GM13976 (cell line): ENCODE data around the gene BMPR1B.

ENCODE experiments used
- DNase-seq: peaks from one replicate; pipeline ENCODE4 v3.0.0; 2012; ENCODE audit warnings: low spot score
- in situ Hi-C: fragments of 300-500 bp; cut with MboI; formaldehyde crosslinking; loops from one replicate; pipeline ENCODE4 v1.12.0; 2022; ENCODE audit warnings: low sequenced_read_pairs, mixed read lengths, inconsistent platforms; ENCODE audit not compliant: unreplicated experiment
- TF ChIP-seq, protein P1 (sequence below): IDR thresholded peaks from 2 replicates; pipeline ENCODE4 v1.5.1; 2012; ENCODE audit warnings: borderline replicate concordance, mild to moderate bottlenecking; ENCODE audit not compliant: insufficient read depth; ENCODE audit errors: extremely low read depth, missing control alignments, control extremely low read depth

BMPR1B gene

GRCh38 chr4:94959307-94959706 lies 201.6 kb downstream of the BMPR1B start:
- no peak for DNase-seq
- TF ChIP-seq, protein P1, sequence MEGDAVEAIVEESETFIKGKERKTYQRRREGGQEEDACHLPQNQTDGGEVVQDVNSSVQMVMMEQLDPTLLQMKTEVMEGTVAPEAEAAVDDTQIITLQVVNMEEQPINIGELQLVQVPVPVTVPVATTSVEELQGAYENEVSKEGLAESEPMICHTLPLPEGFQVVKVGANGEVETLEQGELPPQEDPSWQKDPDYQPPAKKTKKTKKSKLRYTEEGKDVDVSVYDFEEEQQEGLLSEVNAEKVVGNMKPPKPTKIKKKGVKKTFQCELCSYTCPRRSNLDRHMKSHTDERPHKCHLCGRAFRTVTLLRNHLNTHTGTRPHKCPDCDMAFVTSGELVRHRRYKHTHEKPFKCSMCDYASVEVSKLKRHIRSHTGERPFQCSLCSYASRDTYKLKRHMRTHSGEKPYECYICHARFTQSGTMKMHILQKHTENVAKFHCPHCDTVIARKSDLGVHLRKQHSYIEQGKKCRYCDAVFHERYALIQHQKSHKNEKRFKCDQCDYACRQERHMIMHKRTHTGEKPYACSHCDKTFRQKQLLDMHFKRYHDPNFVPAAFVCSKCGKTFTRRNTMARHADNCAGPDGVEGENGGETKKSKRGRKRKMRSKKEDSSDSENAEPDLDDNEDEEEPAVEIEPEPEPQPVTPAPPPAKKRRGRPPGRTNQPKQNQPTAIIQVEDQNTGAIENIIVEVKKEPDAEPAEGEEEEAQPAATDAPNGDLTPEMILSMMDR = no peak
- in situ Hi-C loops = no loop called here

GRCh38 chr4:94960708-94961107 lies 203.0 kb downstream of the BMPR1B start:
- in situ Hi-C loops = no loop called here
- DNase-seq = no peak
- TF ChIP-seq, protein P1 = no peak

- DNase-seq = no peak
- TF ChIP-seq, protein P1 = no peak
- in situ Hi-C loops = no loop called here
Measured at GRCh38 chr4:94961420-94961819, 203.7 kb downstream of the BMPR1B start.

DNA sequence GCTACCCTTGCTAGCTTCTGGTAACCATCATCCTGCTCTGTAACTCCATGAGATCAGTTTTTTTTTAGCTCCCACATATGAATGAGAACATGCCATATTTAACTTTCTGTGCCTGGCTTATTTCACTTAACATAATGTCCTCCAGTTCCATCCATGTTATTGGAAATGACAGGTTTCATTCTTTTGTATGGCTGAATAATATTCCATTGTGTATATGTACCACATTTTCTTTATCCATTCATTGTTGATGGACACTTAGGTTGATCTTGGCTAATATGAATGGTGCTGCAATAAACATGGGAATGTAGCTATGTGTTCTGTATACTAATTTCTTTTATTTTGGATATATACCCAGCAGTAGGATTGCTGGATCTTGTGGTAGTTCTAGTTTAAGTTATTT lies 204.7 kb downstream of the BMPR1B start:
- TF ChIP-seq, protein P1 = no peak
- in situ Hi-C loops = no loop called here
- no peak for DNase-seq

DNA sequence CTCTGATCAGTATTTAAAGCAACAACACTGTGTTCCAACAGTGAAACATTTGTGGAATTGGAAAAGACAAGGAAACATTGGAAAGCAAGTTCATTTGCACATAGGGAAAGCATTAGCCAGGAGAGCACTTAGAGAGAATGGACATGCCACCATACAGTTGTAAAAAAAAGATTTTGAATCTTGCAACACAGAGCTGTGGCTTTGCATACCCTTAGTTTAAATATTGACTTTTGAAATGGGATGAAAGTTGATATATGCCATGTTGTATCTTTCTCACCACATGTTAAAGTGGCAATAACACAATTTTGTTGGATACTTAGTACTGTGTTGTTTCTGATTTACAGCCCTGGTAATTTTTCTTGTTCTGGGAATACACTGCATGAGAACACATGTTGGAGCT lies 208.1 kb downstream of the BMPR1B start:
- TF ChIP-seq, protein P1 = no peak
- in situ Hi-C loops = no loop called here
- DNase-seq = no peak

- DNase-seq = no peak
- TF ChIP-seq, protein P1 = no peak
- in situ Hi-C loops = no loop called here
Measured at GRCh38 chr4:94968493-94968892, 210.7 kb downstream of the BMPR1B start.

DNA sequence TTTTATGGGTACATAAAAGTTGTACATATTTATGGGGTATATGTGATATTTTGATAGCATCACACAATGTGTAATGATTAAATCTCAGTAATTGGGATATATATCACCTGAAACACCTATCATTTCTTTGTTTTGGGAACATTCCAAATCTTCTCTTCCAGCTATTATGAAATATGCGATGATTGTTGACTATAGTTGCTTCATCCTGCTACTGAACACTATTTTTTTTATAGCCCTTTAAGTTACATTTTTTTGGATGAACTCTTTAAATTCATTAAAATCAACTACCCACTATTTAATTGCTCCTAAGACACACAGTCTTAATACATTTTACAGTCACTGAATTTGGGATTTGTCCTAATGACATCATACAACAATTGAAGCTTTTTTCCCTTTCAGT lies 212.9 kb downstream of the BMPR1B start:
- TF ChIP-seq, protein P1 = no peak
- no peak for DNase-seq
- in situ Hi-C loops = no loop called here
